ENCODE results near the gene BCAS1. TPM values are rescaled to one million over a fixed set of nuclear protein-coding genes. Genes with fewer than 3 reads are reported as not detected.
"Not testable (repeated sequence)": the region's sequence is repeated elsewhere in the genome, so short reads cannot be mapped to it uniquely, and the experiment has no call there.

BCAS1 gene
- total RNA-seq, 1 donor from 2014 or later = 0.12 TPM

GRCh38 chr20:53989401-53989800 is 81.0 kb downstream of the BCAS1 start:
- intact Hi-C loops (cut with micrococcal nuclease) = no loop called here

GRCh38 chr20:53986037-53986650 is 84.2 kb downstream of the BCAS1 start:
- intact Hi-C loops (cut with micrococcal nuclease) = no loop called here

- intact Hi-C loops (cut with micrococcal nuclease) = no loop called here
Measured at GRCh38 chr20:53985150-53985518, 85.3 kb downstream of the BCAS1 start.

- intact Hi-C loops (cut with micrococcal nuclease) = no loop called here
Measured at GRCh38 chr20:53984356-53985149, 85.8 kb downstream of the BCAS1 start.

- intact Hi-C loops (cut with micrococcal nuclease) = no loop called here
Measured at GRCh38 chr20:53983401-53983800, 87.0 kb downstream of the BCAS1 start.

- intact Hi-C loops (cut with micrococcal nuclease) = no loop called here
Measured at GRCh38 chr20:53982624-53983023, 87.8 kb downstream of the BCAS1 start.

- intact Hi-C loops (cut with micrococcal nuclease) = no loop called here
Measured at GRCh38 chr20:53981752-53982437, 88.5 kb downstream of the BCAS1 start.

GRCh38 chr20:53981130-53981529 is 89.3 kb downstream of the BCAS1 start:
- intact Hi-C loops (cut with micrococcal nuclease) = no loop called here

- intact Hi-C loops (cut with micrococcal nuclease) = no loop called here
Measured at GRCh38 chr20:53980031-53980465, 90.3 kb downstream of the BCAS1 start.

- intact Hi-C loops (cut with micrococcal nuclease) = no loop called here
Measured at GRCh38 chr20:53978497-53978896, 91.9 kb downstream of the BCAS1 start.

GRCh38 chr20:53977391-53977790 is 93.0 kb downstream of the BCAS1 start:
- intact Hi-C loops (cut with micrococcal nuclease) = no loop called here

GRCh38 chr20:53975761-53976160 is 94.6 kb downstream of the BCAS1 start:
- intact Hi-C loops (cut with micrococcal nuclease) = no loop called here

GRCh38 chr20:53974785-53975555 is 95.4 kb downstream of the BCAS1 start:
- intact Hi-C loops (cut with micrococcal nuclease) = no loop called here

GRCh38 chr20:53973882-53974281 is 96.5 kb downstream of the BCAS1 start:
- intact Hi-C loops (cut with micrococcal nuclease) = not testable (repeated sequence)

- intact Hi-C loops (cut with micrococcal nuclease) = no loop called here
Measured at GRCh38 chr20:53972179-53972578, 98.2 kb downstream of the BCAS1 start.

GRCh38 chr20:53971096-53971683 is 99.2 kb downstream of the BCAS1 start:
- intact Hi-C loops (cut with micrococcal nuclease) = no loop called here

- intact Hi-C loops (cut with micrococcal nuclease) = no loop called here
Measured at GRCh38 chr20:53970232-53970631, 100.2 kb downstream of the BCAS1 start.

- intact Hi-C loops (cut with micrococcal nuclease) = no loop called here
Measured at GRCh38 chr20:53967527-53967926, 102.9 kb downstream of the BCAS1 start.

GRCh38 chr20:53966774-53967398 is 103.5 kb downstream of the BCAS1 start:
- intact Hi-C loops (cut with micrococcal nuclease) = no loop called here

GRCh38 chr20:53964501-53965253 is 105.7 kb downstream of the BCAS1 start:
- intact Hi-C loops (cut with micrococcal nuclease) = no loop called here
